ENCODE data around the gene C1orf87.

C1orf87 gene, protein sequence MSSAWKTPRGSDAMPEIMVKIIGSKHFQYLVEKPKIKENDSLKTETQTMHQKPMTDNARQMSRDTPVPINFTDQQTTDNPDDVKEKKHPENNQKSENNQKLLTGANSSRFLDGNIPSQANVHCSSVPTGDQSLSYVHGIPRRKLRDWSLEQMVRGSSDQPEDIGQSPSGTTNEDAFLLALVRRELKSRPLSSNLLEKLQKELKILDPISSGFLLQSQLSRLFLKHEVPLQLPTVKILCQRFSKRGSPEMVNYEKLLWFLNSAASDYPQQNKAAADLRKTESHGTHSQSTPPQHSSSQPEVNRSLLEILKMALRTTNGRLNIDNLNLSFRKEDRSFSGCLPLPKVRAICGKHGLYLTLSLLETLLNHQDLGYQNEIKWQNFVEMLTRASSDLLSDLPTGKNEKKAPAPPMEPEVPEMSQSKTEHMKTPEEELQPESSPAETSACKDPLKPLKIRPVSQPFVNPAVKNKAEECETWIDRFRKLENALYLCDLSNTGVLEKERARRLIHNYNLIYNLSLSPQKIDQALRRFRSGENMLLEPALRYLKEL

DNA sequence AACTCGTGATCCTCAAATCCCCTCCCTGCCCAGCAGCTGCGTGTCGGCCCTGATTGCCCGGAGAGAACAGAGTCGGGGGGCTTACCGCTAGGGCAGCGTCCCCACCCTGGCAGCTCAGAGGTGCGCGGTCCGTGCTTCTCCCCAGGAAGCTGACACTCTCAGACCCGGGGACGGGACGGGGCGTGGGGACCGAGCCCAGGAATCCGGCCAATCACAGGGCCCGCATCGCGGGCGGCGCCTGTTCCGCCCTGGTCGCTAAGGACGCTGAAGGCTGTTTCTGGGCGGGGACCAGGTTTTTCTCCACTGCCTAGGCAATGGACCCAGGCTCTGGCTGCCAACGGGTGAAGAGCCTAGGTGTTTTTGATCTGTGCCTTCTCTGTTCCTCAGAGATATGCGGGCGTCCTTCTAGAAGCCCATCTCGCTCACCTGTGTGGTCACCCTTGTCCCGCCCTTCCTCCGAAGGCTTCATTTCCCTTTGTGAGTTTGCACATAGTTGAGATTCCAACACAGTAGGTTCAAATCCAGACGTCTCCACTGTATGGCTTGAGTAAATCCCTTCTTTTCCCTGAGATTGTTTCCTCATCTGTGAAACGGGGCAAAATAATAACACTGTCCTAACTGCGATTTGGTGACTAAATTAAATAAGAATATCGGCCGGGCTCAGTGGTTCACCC, at the start of gene C1orf87:
Gene C1orf87 (minus strand): TSS at position 166 of the 674 bp plus-strand sequence. CDS start 1,127 bp downstream, outside the sequence.
- DNase-seq, result no peak

DNA sequence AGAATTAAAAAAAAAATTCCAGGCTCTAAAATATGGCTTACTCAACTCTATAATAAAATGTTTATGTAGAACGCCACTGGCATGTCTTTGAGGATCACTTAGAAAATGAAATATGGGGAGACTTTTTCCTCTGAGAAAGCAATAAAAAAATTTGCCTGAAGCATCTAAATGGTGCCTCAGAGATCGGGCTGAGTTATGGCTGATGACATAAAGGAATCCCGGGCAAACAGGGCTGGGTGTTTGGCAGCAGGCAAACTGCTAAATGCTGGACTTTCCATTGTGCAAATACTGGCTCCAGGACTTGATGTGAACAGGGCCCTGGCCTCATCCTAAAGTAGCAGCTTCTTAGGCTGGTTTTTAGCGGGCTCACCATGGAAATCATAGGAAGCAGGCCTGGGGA, 44.5 kb upstream of the C1orf87 start:
- no peak for DNase-seq

DNA sequence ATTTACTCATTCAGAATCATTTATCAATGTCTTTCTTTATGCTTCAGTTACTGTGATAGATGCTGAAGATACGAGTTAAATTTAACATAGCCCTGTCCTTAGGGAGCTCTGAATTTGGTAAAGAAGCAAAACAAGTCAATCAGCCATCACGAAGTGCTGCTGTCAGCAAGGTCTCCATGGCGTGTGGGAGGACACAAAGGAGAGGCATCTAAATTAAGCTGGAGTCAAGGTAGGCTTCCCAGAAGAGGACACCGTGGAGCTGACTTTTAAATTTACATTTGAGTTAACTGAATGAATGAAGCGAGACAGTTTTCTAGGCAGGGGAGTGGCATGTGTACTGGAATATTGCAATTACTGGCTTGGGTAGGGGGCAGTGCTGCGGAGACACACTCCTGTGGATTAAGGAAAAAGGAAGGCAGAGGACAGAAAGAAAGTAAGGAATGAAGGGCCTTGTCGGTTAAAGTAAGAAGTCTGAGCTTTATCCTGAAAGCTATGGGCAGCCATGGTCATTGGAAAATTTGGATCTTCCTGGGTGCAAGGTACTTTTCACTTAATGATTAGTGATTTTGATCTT, 41.3 kb upstream of the C1orf87 start:
- no peak for DNase-seq

DNA sequence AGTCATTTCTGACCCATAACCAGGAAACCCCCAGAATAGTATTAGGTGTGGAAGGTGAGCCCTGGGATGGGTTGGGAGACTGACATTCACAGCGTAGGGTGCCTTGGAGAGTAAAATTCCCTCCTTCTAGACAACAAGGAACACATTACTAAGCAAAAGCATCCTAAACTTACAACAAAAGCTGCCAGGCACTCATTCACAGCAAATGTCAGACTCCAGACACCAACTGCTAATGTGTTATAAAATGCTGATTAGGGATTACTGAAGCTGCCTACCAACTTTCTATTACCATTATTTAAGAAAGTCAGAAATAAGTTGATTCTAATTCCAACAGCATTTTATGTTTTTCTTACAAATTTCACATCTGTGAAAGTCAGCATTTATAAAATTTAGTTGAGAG, 40.0 kb upstream of the C1orf87 start:
- no peak for DNase-seq

DNA sequence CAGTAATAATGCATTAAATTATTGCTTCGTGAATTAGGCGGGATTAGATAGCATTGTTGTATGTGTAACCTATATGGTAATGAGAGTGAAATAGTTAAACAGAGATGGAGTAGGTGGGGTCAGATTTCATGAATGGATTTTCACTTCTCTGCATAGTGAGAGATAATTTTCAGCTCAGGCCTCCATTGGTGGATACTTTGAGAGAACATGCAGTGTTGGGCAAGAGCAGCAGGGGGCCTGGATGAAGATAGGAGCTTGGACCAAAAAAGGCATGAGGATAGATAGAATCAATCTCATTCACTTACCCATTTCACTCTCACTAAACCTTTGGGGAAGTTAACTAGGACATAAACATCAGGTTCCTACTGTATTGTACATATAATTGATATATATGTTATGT, 39.5 kb upstream of the C1orf87 start:
- no peak for DNase-seq

DNA sequence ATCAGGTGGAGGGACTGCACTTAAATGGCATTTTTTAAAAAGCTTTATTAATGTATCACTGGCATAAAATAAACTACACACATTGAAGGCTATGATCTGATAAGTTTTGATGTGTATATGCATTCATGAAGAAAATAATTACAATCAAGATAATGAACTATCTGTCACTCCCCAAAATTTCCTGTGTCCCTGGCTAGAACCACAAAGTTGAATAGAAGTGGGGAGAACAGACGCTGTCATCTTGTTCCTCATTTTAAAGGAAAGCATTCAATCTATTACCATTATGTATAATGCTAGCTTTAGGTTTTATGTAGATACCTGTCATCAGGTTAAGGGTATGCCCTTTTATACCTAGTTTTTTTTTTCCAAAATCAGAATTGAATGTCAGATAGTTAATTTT, 38.1 kb upstream of the C1orf87 start:
- DNase-seq, result no peak

DNA sequence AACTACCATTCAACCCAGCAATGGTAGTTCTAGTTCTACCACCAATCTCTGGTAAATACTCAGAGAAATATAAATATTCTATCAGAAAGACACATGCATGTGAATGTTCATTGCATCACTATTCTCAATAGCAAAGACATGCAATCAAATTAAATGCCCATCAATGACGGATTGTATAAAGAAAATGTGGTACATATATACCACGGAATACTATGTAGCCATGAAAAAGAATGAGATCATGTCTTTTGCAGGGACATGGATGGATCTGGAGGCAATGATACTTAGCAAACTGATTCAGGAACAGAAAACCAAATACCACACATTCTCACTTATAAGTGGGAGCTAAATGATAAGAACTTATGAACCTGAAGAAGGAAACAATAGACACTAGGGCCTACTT, 37.5 kb upstream of the C1orf87 start:
- no peak for DNase-seq

DNA sequence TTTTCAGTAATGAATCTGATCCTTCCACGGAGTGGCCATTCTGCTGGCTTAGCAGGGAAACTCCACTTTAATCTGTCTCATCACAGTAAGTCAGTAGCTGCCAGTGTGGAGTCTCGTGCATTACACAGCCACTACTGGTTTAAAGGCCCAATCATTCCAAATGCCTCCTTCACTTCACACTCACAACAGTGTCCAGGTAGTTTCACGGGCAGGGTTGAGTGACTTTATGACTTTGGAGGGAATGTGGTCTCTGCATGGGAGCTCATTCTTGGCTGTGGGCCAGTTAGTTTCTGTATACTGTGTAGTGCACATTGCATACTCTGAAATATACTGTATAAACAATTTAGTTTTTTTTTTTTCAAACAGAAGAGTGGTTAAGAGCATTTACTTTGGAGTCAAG, 34.6 kb upstream of the C1orf87 start:
- no peak for DNase-seq

DNA sequence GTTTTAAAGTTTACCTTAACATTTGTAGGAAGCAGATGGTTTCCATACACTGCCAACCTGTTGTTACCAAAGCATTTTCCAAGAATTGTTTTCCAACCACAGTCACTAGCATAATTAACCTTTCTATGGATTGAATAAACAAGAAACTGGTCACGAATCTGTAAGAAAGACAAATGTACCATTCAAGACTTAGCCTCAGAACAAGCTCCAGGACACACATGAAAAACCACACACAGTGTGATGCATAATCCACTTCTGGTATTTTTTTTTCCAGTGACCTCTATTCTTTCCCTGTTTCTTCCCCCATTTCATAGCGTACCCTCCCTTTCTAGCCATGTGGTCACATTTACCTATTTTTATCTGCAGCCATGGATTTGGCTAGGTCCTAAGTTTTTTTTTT, 29.6 kb upstream of the C1orf87 start:
- no peak for DNase-seq

DNA sequence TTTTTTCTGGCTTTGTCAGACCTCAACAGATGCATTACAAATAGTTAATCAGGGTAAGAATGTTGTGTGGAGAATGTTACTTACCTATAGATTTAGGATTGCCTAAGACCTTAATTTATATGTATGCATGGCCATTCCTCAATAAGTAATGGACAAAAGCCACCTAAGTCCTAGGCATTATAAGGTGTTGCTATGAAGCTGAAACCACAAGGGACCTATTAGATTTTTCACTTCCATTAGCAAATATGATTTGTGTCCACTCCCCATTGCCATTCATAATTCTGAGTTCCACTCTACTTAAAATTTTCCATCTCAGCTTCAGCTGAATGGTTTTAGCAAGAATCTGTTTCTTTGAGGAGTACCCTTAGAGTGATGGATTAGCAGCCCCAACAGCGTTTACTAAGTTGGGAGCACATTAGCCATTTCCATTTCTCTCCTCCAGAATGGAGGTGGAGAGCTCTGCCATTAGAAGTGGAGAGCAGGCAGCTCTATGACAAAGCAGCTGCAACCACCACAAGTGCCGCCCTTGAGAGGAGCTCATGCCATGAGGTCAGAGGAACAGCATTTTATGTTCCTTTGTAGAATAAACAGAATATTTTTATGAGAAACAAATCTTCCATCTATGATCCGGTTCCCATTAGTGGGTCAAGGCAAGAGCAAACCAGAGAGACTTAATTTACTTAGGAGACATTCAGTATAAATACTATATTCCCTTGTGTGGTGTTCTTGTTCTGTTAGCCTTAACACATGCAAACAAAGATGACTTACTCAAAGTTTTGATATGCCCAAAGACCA, 28.9 kb upstream of the C1orf87 start:
- DNase-seq, result no peak

DNA sequence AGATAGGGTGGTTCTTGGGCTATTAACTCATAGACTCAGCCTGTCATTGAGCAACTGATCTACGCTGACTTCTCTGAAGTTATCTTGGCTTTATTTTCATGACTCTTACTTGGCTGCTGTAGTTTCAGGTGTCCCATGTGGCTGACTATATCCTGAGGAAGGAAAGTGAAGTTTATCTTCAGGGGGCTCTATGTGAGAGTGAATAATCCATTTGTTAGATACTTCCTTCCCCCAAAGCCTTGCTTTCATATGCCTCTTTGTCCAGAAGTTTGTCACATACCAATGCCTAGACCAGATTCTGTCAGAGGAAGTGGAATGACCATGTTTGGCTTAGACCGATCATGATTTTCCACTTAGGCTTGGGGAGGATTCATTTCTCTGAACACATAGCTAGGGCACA, 27.9 kb upstream of the C1orf87 start:
- no peak for DNase-seq

DNA sequence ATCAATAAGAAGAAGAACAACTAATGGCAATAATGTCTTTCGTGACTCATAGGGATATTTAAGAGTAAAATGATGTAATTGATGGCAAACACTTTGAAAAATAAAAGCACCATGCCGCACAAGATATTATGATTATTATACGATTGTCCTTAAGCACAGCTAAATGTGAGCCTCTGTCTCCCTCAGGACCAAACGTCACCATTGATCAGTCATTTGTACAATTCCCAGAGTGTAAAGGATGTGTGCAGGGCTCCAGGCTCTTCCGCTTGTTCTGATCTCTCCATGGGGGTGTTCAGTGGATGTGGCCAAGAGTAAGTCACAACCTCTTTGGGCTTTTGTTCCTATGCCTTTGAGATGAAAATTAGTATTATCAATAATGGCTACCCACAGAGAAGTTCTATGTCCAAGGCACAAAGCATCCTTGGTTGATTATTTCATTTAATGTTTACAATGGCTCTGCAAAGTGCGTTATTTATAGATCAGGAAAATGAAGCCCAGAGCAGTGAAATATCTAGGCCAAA, 17.7 kb upstream of the C1orf87 start:
- no peak for DNase-seq

DNA sequence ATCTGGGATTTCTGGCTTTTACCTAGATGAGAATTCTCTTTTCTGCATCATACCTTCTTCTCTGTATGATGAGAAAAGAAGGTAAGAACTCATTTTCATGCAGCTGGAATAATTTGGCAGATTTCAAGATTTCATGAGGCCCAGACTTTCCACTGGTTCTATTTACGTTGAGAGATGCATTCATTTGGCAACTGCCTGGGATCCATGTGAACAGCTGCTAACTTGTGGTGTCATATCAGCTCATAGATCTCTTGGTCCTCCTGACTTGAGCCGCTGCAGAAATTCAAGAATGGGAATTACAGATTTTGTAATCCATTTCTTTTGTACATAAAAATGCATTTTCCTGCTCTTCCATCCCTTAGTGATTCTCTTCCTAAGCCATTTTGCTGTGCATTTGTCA, 17.1 kb upstream of the C1orf87 start:
- no peak for DNase-seq

DNA sequence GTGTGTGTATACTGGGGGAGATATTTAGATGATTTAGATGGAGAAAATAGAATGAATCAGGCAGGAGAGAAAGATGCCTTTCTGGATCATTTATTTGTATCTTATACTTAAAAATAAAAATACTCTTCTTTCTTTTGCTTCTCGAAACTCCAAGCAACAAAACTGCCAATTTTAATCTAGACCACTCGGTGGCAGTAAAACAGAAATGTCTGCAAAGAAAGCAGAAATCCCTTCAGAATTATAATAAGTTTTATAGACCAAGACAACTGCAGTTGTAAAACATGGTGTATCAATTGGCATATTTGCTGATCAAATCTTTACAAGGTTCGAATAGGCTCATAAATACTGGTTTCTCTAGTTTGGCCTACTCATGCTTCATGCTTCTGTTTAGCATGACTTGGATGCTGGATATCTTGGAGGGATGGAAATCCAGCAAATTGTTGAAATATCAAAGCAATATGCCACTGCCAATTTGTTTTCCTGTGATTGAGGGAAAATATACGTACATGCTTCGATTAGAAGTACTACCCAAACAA, 15.1 kb upstream of the C1orf87 start:
- DNase-seq, result no peak

DNA sequence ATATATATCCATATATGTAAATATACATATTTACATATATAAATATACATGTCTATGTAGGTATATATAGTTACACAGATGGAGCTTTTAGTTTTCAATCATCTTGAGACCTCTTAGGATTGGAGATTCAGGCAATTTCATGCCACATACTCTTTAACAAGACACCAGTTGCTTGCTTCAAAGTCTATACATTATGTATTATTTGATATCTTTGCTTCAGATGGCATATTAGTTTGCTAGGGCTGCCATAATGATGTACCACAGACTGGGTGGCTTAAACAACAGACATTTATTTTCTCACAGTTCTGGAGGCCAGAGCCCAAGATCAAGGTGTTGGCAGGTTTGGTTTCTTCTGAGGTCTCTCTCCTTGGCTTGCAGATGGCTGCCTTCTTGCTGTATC, 14.1 kb upstream of the C1orf87 start:
- no peak for DNase-seq

DNA sequence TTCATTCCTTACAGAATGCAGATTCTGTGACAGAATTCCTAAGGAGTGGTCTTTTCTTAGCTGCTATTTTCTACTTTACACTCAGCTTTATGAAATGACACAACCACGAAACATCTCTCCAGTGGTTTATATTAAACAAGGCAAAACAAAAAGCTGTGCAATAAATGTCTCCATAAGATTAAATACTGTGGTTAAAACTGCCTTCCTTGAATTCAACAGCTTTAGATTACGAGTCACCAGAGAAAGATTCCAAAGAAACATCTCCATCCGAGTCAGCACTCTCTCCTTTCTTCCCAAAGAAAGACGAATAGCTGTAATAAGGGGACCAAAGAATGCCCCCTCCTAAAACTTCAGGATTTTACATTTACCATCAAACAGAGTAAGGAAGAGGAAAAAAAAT, 4.6 kb upstream of the C1orf87 start:
- DNase-seq, result no peak

DNA sequence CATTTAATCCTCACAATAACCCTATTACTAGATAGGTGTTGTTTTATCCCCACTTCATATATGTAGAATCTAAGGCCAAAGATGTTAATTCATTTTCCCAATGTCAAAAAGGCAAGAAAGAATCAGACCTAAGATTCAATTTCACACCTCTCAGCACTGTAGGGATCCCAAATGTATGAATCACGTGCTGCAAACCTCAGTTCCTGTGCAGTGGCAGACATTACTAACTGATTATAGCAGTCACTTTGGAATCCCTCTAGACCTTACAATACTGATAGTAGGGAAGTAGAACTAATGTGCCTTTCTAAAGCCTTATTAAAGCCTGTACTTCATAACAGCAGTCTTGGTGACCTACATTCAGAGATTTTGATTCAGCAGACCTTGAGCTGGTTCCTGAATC, 2.3 kb downstream of the C1orf87 start:
- no peak for DNase-seq

DNA sequence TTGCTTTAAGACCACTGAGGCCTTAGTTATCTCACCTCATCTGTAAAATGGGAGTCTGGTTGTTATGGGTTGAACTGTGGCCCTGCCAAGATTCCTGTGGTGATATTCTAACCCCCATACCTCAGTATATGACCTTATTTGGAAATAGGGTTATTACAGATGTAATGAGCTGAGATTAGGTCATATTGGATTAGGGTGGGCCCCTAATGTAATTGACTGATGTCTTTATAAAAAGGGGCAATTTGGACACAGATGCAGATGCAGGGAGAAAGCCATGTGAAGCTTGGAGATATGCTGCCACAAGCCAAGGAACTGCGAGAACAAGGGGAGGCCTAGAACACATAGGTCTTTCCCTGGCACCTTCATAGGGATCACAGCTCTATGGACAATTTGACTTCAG, 3.9 kb downstream of the C1orf87 start:
- DNase-seq, result no peak

DNA sequence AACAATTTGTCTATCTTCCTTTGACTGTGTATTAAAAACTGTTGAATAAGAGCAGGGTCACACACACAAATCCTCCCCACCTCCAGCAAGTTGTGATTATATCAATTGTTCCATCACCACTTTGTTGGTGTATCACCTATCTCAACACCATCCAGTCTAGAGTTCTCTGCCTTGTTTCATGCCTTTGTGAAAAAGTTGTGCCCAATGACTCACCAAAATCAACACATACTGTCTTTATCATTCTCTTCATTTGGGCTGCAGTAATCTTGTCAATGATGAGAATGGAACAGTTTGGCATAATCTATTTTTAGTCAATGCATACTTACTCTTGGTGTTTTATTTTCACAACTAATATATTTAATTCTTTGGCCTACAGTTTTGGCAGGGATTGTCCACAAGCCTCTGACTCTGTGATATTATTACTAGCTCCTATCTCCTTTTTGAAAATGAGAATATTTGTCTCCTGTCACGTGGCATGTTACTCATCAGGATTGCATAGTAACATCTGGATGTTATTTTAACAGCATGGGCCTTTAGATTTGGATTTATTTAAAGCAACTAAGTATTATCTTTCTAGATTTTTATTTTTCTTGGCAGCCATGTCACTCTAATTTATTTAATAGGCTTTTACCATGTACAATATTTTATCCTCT, 5.1 kb downstream of the C1orf87 start:
- DNase-seq, result no peak

DNA sequence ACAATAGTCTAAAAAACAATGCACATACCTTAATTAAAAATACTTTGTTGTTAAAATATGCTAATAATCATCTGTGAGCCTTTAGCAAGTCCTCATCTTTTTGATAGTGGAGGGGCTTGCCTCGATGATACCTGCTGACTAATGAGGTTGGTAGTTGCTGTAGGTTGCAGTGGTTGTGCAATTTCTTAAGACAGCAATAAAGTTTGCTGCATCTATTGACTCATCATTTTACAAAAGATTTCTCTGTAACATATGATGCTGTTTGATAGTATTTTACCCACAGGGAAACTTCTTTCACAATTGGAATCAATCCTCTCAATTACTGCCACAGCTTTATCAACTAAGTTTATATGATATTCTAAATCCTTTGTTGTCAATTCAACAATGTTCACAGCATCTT, 7.6 kb downstream of the C1orf87 start:
- no peak for DNase-seq

DNA sequence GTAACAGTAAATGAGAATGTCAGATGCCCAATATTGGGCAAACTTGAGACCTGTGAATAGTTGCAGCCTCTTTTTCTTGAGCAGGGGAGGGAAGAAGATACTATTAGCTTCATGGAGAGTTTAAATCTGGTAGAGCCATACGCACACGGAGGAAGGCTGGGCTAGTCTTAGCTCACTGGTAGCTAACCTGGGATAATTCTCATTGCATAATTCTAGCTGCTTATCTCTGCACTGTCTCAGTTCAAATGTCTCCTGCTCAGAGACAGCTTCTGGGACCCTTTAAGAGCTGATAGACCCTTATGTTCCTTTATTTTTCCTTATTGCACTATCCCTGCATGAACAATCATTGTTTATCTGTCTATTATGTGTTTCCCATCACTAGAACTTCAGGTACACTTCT, 8.4 kb downstream of the C1orf87 start:
- no peak for DNase-seq

DNA sequence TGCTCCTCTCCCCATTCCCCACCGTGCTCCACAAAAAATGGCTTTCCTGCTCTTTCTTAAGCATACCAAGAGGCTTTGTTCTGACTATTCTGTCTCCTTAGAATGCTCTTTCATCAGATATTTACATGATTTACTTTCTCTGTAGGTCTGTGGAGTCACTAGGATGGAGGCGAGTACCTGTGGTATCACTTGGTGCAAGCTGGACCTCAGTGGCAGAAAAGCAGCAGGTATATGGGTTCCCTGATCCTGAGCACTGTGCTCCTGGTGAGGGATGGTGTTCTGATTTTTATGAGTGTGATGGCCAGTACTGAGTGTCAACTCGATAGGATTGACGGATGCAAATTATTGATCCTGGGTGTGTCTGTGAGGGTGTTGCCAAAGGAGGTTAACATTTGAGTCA, 10.0 kb downstream of the C1orf87 start:
- DNase-seq, result no peak
